ENCODE data around the gene TTC13. TPM values are rescaled to one million over a fixed set of nuclear protein-coding genes. Genes with fewer than 3 reads are reported as not detected.

Gene TTC13
- total RNA-seq, result 10 to 100 TPM in 2 of 4 donors, 1 to 10 TPM in 2; 8.4 to 27.0 (median 11.5) TPM

GRCh38 chr1:230978491-230979388 is at the start of gene TTC13, which contains the start of gene ARV1:
Gene TTC13, minus strand, starts transcription at chr1:230978861. Its CDS starts 31 bp downstream, at chr1:230978830.
Gene ARV1, plus strand, starts transcription at chr1:230979094. Its CDS starts 12 bp downstream, at chr1:230979106.
- no peaks in the 10 kb centered on the region for H3K9me3 ChIP-seq
- H3K4me1 ChIP-seq, result peaks cover 19 to 33% (median 26%) of the 10 kb centered on the region in 4 donors
- peak within 1 kb of the TSS; percentile 70 to 83 (median 77) for H3K27ac ChIP-seq (replicated peaks in 1 of 4)
- intact Hi-C loops (cut with DNase I), result loop anchor here (5.0 kb wide), 1 partner anchor 181 kb away; no protein-coding TSS in a partner anchor
- TF ChIP-seq CTCF (IDR thresholded peaks at IDR 0.05) (peak in 1 of 3 experiments; percentile 24), POLR2AphosphoS5 (IDR thresholded peaks at IDR 0.05) (peak; percentile 88 to 89), POLR2A (IDR thresholded peaks at IDR 0.05; ENCODE audit: low read depth) (peak; percentile 29), EP300 (IDR thresholded peaks at IDR 0.05) (no peak)
- peaks cover 0 to 26% (median 12%) of the 10 kb centered on the region in 4 donors for H3K36me3 ChIP-seq
- H3K4me3 ChIP-seq, result peak within 1 kb of the TSS; percentile 88 to 98 (median 91)
- WGBS, result 1% methylated on average over 16 of the region's 79 CpGs
- no peaks in the 10 kb centered on the region for H3K27me3 ChIP-seq
- DNase-seq (ENCODE audit: extremely low spot score), result peak; percentile 99

DNA sequence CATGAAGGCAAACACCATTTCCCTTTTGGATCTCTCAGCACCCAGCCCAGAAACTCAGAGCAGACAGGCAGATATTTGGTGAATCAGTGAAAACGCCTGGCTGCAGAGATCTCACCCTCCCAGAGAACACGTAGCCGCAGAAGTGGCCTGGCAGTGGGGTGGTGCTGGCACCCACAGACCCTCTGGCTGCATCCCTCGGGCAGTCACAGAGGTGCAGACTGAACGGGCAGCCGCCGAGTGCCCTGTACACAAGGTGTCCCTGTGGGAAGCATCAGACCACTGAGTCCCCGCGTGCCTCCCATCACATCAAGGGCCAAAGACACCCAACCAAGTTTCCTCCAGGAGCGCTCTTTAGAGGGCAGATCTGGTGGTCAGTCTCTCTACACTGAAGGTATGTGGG is 49.3 kb upstream of the TTC13 start:
- TF ChIP-seq POLR2A (IDR thresholded peaks at IDR 0.05; ENCODE audit: low read depth), result no peak
- no peak for TF ChIP-seq CTCF (IDR thresholded peaks at IDR 0.05)
- no peak for TF ChIP-seq EP300 (IDR thresholded peaks at IDR 0.05)
- TF ChIP-seq POLR2AphosphoS5 (IDR thresholded peaks at IDR 0.05), result no peak
- DNase-seq (ENCODE audit: extremely low spot score), result peak; percentile 31
- H3K9me3 ChIP-seq, result no peaks in the 10 kb centered on the region
- no peaks in the 10 kb centered on the region for H3K4me1 ChIP-seq
- H3K27me3 ChIP-seq, result peaks cover 0 to 19% (median under 1%) of the 10 kb centered on the region in 4 donors
- no peaks in the 10 kb centered on the region for H3K36me3 ChIP-seq
- intact Hi-C loops (cut with DNase I), result no loop called here
- no peak overlapping the region for H3K4me3 ChIP-seq
- WGBS, result 84% methylated on average over 2 of the region's 10 CpGs
- no peak overlapping the region for H3K27ac ChIP-seq (replicated peaks in 1 of 4)

DNA sequence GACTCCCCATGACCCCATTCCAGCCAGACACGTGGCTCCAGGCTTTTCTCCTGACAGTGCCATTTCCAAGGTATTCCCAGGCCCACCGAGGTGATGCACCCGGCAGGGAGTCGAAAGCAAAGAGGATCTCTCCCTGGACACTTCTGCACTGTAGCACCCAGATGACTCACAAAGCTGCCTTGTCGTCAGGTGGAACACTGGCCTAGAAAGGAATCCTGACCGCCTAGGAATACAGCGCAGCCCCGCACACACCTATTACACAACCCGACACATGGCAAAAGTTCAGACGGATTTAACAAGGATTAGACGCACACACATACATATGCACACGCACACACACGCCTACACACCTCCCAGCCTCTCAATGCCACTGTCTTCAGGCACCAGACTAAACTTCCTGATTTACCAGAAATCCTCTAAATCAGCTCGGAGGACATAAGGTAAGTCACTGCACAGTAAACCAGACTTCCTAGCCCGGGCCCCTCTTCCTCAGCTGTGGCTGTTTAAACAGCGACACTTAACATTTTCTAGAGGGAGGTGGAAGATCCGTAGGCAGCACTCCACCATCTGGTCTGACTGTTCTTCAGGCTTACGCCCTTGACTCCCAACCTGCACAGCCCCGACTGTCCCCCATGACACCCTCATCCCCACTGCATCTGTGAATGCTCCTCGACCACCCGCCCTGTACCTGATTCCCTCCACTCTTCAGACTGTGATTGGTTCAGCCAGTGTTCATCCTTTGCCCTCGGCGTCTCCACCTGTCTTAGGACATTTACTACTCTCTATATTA is 48.7 kb upstream of the TTC13 start:
- peak; percentile 80 for DNase-seq (ENCODE audit: extremely low spot score)
- H3K9me3 ChIP-seq, result no peaks in the 10 kb centered on the region
- no peak overlapping the region for H3K4me3 ChIP-seq
- no peaks in the 10 kb centered on the region for H3K36me3 ChIP-seq
- no peak overlapping the region for H3K27ac ChIP-seq (replicated peaks in 1 of 4)
- TF ChIP-seq EP300 (IDR thresholded peaks at IDR 0.05) (no peak), POLR2AphosphoS5 (IDR thresholded peaks at IDR 0.05) (no peak)
- WGBS, result 89% methylated on average over 23 of the region's 23 CpGs
- intact Hi-C loops (cut with DNase I), result no loop called here
- H3K27me3 ChIP-seq, result peaks cover 0 to 13% (median 0%) of the 10 kb centered on the region in 4 donors
- H3K4me1 ChIP-seq, result no peaks in the 10 kb centered on the region

- Histone ChIP-seq H3K27ac (replicated peaks in 1 of 4) (no peak overlapping the region), H3K27me3 (peaks cover 0 to 13% (median 0%) of the 10 kb centered on the region in 4 donors), H3K9me3 (no peaks in the 10 kb centered on the region), H3K36me3 (no peaks in the 10 kb centered on the region), H3K4me3 (no peak overlapping the region), H3K4me1 (no peaks in the 10 kb centered on the region)
- TF ChIP-seq CTCF (IDR thresholded peaks at IDR 0.05) (no peak), POLR2AphosphoS5 (IDR thresholded peaks at IDR 0.05) (no peak), POLR2A (IDR thresholded peaks at IDR 0.05; ENCODE audit: low read depth) (no peak), EP300 (IDR thresholded peaks at IDR 0.05) (no peak)
- intact Hi-C loops (cut with DNase I), result no loop called here
- DNase-seq (ENCODE audit: extremely low spot score), result peak; percentile 55
- WGBS, result 84% methylated on average over 6 of the region's 6 CpGs
Observed at GRCh38 chr1:231026576-231026975, 47.9 kb upstream of the TTC13 start.
